ENCODE data around the gene LDHD.
A peak's percentile ranks its signal among the peaks of the same experiment; 100 is the strongest.

Gene LDHD

GRCh38 chr16:75081179-75081859, 35.3 kb downstream of the LDHD start:
- in situ Hi-C loops (cut with MboI; ENCODE audit: low sequenced_read_pairs, unreplicated experiment): no loop called here
- DNase-seq (ENCODE audit: low spot score): no peak
- TF ChIP-seq, protein P1, sequence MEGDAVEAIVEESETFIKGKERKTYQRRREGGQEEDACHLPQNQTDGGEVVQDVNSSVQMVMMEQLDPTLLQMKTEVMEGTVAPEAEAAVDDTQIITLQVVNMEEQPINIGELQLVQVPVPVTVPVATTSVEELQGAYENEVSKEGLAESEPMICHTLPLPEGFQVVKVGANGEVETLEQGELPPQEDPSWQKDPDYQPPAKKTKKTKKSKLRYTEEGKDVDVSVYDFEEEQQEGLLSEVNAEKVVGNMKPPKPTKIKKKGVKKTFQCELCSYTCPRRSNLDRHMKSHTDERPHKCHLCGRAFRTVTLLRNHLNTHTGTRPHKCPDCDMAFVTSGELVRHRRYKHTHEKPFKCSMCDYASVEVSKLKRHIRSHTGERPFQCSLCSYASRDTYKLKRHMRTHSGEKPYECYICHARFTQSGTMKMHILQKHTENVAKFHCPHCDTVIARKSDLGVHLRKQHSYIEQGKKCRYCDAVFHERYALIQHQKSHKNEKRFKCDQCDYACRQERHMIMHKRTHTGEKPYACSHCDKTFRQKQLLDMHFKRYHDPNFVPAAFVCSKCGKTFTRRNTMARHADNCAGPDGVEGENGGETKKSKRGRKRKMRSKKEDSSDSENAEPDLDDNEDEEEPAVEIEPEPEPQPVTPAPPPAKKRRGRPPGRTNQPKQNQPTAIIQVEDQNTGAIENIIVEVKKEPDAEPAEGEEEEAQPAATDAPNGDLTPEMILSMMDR (IDR thresholded peaks at IDR 0.05; ENCODE audit: borderline replicate concordance, control extremely low read depth, extremely low read depth, insufficient read depth, missing control alignments): no peak

DNA sequence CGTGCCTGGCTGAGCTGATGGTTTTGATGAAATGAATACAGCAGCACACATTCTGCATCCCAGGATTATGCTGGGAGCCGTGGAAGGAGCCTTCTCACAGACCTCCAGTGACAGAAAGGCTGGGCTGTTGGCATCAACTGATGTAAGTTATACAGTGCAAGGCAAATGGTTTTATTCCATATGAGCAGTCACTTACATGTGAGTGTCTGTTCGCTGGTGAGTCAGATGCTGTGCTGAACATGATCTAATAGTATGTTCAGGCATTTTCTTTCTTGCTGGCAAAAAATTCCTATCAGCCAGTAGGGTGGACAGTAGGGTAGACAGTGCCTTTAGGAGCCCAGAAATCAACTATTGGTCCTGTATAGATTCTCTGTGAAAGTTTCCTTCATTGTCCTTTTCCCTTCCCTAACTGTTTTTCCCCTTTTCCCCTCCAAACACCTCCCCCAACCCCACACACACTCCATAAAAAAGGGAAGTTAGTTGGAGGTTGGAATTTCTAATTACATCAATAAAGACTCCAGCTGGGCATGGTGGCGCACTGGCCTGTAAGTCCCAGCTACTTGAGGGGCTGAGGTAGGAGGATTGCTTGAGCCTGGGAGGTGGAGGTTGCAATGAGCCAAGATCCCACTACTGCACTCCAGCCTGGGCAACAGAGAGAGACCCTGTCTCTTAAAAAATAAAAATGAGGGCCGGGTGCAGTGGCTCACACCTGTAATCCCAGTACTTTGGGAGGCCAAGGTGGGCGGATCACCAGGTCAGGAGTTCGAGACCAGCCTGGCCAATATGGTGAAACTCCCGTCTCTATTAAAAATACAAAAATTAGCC, 36.2 kb downstream of the LDHD start:
- no peak for DNase-seq (ENCODE audit: low spot score)
- in situ Hi-C loops (cut with MboI; ENCODE audit: low sequenced_read_pairs, unreplicated experiment): no loop called here
- TF ChIP-seq, protein P1 (IDR thresholded peaks at IDR 0.05; ENCODE audit: borderline replicate concordance, control extremely low read depth, extremely low read depth, insufficient read depth, missing control alignments): no peak

- in situ Hi-C loops (cut with MboI; ENCODE audit: low sequenced_read_pairs, unreplicated experiment): no loop called here
Observed at GRCh38 chr16:75079346-75079926, 37.1 kb downstream of the LDHD start.

GRCh38 chr16:75078886-75079285, 37.7 kb downstream of the LDHD start:
- DNase-seq (ENCODE audit: low spot score): no peak
- TF ChIP-seq, protein P1 (IDR thresholded peaks at IDR 0.05; ENCODE audit: borderline replicate concordance, control extremely low read depth, extremely low read depth, insufficient read depth, missing control alignments): no peak
- in situ Hi-C loops (cut with MboI; ENCODE audit: low sequenced_read_pairs, unreplicated experiment): no loop called here

More at GRCh38 chr16:75079346-75079926, 37.1 kb downstream of the LDHD start:
- TF ChIP-seq, protein P1 (IDR thresholded peaks at IDR 0.05; ENCODE audit: borderline replicate concordance, control extremely low read depth, extremely low read depth, insufficient read depth, missing control alignments): no peak
- DNase-seq (ENCODE audit: low spot score): no peak

GRCh38 chr16:75075688-75076268, 40.8 kb downstream of the LDHD start:
- TF ChIP-seq, protein P1 (IDR thresholded peaks at IDR 0.05; ENCODE audit: borderline replicate concordance, control extremely low read depth, extremely low read depth, insufficient read depth, missing control alignments): no peak
- no peak for DNase-seq (ENCODE audit: low spot score)
- in situ Hi-C loops (cut with MboI; ENCODE audit: low sequenced_read_pairs, unreplicated experiment): no loop called here

DNA sequence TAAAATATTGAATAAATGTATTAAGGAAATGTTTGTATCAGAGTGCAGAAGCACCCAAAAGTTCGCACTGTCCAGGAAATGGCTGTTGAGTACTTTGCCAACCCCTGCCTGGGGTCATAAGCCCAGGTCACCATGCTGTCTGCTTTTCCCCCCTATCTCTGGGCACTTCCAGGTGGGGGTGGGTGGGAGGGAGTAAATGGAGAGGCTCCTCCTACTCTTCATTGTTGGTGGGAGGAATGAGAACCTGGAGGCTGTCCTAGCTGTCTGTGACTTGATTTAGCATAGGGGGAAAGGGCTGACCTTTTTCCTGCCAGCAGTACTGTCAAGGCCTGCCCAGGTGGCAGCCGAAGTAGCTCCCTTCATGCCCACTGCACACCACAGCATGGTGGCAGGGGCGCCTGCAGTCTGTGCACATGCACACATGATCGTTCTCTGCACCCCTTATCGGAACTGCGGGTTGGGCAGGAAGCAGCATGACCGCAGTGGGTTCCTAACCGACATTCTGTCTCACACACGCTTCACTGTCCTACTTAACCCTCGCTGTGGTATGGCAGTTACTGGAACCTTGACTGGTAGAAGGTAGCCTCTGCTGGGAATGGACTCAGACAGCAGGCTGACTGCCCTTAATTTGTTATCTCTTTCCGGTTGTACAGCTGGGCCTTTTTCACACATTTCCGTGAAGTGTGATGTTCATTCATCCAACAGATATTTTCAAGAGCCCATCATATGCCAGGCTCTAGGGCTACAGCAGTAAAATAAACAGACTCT, 41.5 kb downstream of the LDHD start:
- in situ Hi-C loops (cut with MboI; ENCODE audit: low sequenced_read_pairs, unreplicated experiment): no loop called here
- peak; percentile 67 for DNase-seq (ENCODE audit: low spot score)
- TF ChIP-seq, protein P1 (IDR thresholded peaks at IDR 0.05; ENCODE audit: borderline replicate concordance, control extremely low read depth, extremely low read depth, insufficient read depth, missing control alignments): no peak
